ENCODE measurements around the gene BPIFA3. TPM values are rescaled to one million over a fixed set of nuclear protein-coding genes. Genes with fewer than 3 reads are reported as not detected.

The BPIFA3 gene
- total RNA-seq (2022; extraction: Qiagen RNA extraction), result not detected in 5 replicates

DNA sequence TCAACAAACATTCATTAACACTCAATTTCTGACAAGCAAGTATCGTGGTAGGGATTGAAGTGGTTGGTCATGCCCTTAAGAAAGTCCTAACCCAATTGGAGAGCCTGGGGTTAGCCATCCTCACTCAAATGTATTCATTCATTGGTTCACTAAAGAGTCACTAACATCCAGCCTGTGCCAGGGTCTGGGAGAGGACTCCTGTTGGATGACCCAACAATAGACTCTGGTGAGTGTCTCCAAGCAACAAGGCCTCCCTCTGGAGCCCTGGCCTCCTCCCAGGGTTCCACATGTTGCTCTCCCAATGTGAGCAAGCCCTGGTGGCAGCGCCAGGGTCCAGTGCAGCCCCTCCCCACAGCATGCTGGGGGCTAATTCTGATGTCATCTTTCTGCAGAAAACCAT is at the start of gene BPIFA3:
Gene BPIFA3 (plus strand): TSS at position 301 of the 400 bp plus-strand sequence. CDS start 185 bp downstream, outside the sequence.

DNA sequence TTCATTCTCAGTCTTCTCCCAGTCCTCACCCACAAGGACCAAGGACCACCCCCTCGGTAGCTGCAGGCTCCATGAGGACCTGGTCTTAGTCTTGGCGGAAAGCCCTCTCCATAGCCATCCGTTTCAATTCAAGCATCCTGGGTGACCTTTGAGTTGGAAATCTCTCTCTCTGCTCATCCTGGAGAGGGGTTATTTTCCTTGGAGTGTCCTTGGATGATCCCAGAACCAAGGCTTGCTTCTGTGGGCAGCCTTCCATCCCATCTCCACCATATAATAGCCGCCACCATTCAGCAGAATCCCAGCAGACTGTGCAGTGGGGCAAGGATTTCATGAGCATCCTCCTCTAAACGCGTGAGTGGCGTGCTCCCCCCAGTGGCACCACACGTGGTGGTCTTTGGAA is 49.3 kb upstream of the BPIFA3 start, which contains the start of gene BPIFA2:
Gene BPIFA2 (plus strand): TSS at position 301 of the 400 bp plus-strand sequence. CDS start 987 bp downstream, outside the sequence.

DNA sequence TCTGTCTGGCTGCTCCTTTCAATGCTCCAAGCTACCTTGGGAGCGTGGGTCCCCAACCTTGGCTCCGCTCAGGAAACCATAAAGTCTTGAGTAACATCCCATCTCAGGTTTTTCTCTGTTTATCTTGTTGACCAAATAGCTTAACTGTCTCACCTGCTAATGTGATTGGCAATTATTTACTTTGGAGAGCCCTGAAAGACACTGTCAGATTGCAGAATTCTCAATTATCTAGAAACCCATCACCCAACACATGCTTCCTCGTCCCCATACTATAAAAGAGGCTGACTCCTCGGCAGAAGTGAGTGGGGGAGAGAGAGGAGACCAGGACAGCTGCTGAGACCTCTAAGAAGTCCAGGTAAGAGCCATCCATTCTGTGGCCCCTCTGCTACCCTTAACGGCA is 18.5 kb downstream of the BPIFA3 start, which contains the start of gene BPIFA1:
Gene BPIFA1 (plus strand): TSS at position 301 of the 400 bp plus-strand sequence. CDS start 1,716 bp downstream, outside the sequence.

Other genes starting within 250 kb of the BPIFA3 start
- not detected in 5 replicates for gene SUN5, start 212.9 kb upstream of the BPIFA3 start, total RNA-seq (2022; extraction: Qiagen RNA extraction)
- gene BPIFB2, start 209.6 kb upstream of the BPIFA3 start, total RNA-seq (2022; extraction: Qiagen RNA extraction), result not detected in 5 replicates
- gene BPIFB6, start 185.7 kb upstream of the BPIFA3 start, total RNA-seq (2022; extraction: Qiagen RNA extraction), result not detected in 5 replicates
- gene BPIFB3, start 163.4 kb upstream of the BPIFA3 start, total RNA-seq (2022; extraction: Qiagen RNA extraction), result not detected in 5 replicates
- not detected in 5 replicates for gene BPIFB4, start 137.7 kb upstream of the BPIFA3 start, total RNA-seq (2022; extraction: Qiagen RNA extraction)
- 0.08 to 0.09 TPM in 2 of 5 replicates, not detected in the others for gene BPIFA2, start 49.2 kb upstream of the BPIFA3 start, total RNA-seq (2022; extraction: Qiagen RNA extraction)
- not detected in 5 replicates for gene BPIFA1, start 18.6 kb downstream of the BPIFA3 start, total RNA-seq (2022; extraction: Qiagen RNA extraction)
- 0.06 to 0.16 TPM (median 0.15 TPM) in 3 of 5 replicates, not detected in the others for gene BPIFB1, start 65.9 kb downstream of the BPIFA3 start, total RNA-seq (2022; extraction: Qiagen RNA extraction)
- 31.9 to 38.0 TPM (median 33.7 TPM) in 5 replicates for gene CDK5RAP1, start 184.2 kb downstream of the BPIFA3 start, total RNA-seq (2022; extraction: Qiagen RNA extraction)
- gene SNTA1, start 226.4 kb downstream of the BPIFA3 start, total RNA-seq (2022; extraction: Qiagen RNA extraction), result 8.4 to 11.5 TPM (median 10.5 TPM) in 5 replicates

Data from A549 treated with dexamethasone at 1 μM for 4 hours (cell line).